Hepatocyte (in vitro differentiated cells): ENCODE results near the gene UBXN2A. TPM values are rescaled to one million over a fixed set of nuclear protein-coding genes. Genes with fewer than 3 reads are reported as not detected.

ENCODE experiments used
- DNase-seq: peaks from one replicate; pipeline ENCODE4 v3.0.0-alpha.2; 2016; ENCODE audit warnings: low spot score
- H2AFZ ChIP-seq: fragments of 200-600 bp; sonication (generic); 2 replicates; pipeline ENCODE4 v1.6.0; 2016; ENCODE audit warnings: antibody characterized with exemption, mild to moderate bottlenecking
- H3K27ac ChIP-seq: fragments of 200-600 bp; sonication (generic); 2 replicates; pipeline ENCODE4 v1.5.1; 2016; ENCODE audit warnings: mild to moderate bottlenecking
- H3K27me3 ChIP-seq: fragments of 200-600 bp; sonication (generic); 2 replicates; pipeline ENCODE4 v1.6.1; 2016
- H3K36me3 ChIP-seq: fragments of 200-600 bp; sonication (generic); replicated peaks from 2 replicates; pipeline ENCODE4 v1.5.1; 2016; ENCODE audit warnings: low read depth; ENCODE audit not compliant: insufficient read depth
- H3K4me1 ChIP-seq: fragments of 200-600 bp; sonication (generic); 2 replicates; pipeline ENCODE4 v1.5.1; 2016; ENCODE audit warnings: mild to moderate bottlenecking, moderate library complexity; ENCODE audit not compliant: insufficient read depth
- H3K4me2 ChIP-seq: fragments of 200-600 bp; sonication (generic); 2 replicates; pipeline ENCODE4 v1.6.0; 2016
- H3K4me3 ChIP-seq: fragments of 200-600 bp; sonication (generic); 2 replicates; pipeline ENCODE4 v1.5.1; 2016; ENCODE audit warnings: mild to moderate bottlenecking
- H3K79me2 ChIP-seq: fragments of 200-600 bp; sonication (generic); 2 replicates; pipeline ENCODE4 v1.6.0; 2017; ENCODE audit warnings: mild to moderate bottlenecking
- H3K9me2 ChIP-seq: fragments of 200-600 bp; sonication (generic); replicated peaks from 2 replicates; pipeline ENCODE4 v1.6.0; 2017; ENCODE audit warnings: mild to moderate bottlenecking; ENCODE audit not compliant: insufficient read depth
- H3K9me3 ChIP-seq: fragments of 200-600 bp; sonication (generic); 2 replicates; pipeline ENCODE4 v1.5.1; 2016; ENCODE audit warnings: low read depth, mild to moderate bottlenecking
- H4K20me1 ChIP-seq: fragments of 200-600 bp; sonication (generic); 2 replicates; pipeline ENCODE4 v1.6.0; 2016; ENCODE audit warnings: mild to moderate bottlenecking; ENCODE audit not compliant: insufficient read depth, poor library complexity, severe bottlenecking
- EZH2 ChIP-seq: fragments of 200-600 bp; sonication (generic); IDR thresholded peaks from 2 replicates; pipeline ENCODE4 v1.6.1; 2016; ENCODE audit warnings: antibody characterized with exemption, mild to moderate bottlenecking, borderline replicate concordance
- EZH2phosphoT487 ChIP-seq: fragments of 200-600 bp; sonication (generic); IDR thresholded peaks from one replicate; pipeline ENCODE4 v1.6.1; 2018; ENCODE audit warnings: antibody characterized with exemption, mild to moderate bottlenecking, low read depth, moderate library complexity; ENCODE audit not compliant: unreplicated experiment, severe bottlenecking
- WGBS: methylation state at CpG from one replicate; pipeline ENCODE4 v1.1.6; 2016; ENCODE audit warnings: low lambda C conversion rate; ENCODE audit errors: missing lambda C conversion rate; 5-methylcytosine and 5-hydroxymethylcytosine counted together
- polyA plus RNA-seq: library from polyadenylated mRNA; unstranded; fragments of >200 nt; fragmentation: Nextera tagmentation; extraction: Ambion mirVana; gene quantifications from 2 replicates; pipeline ENCODE4 v1.2.1, GENCODE V29; 2016
- total RNA-seq: library from RNA; depleted of rRNA; stranded (reverse); fragments of >200 nt; gene quantifications from 2 replicates; pipeline ENCODE4 v1.2.3, GENCODE V29; 2014
- TF ChIP-seq, protein P1 (sequence below): fragments of 200-600 bp; sonication (generic); IDR thresholded peaks from 2 replicates; pipeline ENCODE4 v1.5.1; 2016; ENCODE audit warnings: antibody characterized with exemption, mild to moderate bottlenecking; ENCODE audit not compliant: poor library complexity

UBXN2A gene
- total and polyA plus RNA-seq, 2 experiments from 2014 or later, result 15.9 to 16.4 TPM

DNA sequence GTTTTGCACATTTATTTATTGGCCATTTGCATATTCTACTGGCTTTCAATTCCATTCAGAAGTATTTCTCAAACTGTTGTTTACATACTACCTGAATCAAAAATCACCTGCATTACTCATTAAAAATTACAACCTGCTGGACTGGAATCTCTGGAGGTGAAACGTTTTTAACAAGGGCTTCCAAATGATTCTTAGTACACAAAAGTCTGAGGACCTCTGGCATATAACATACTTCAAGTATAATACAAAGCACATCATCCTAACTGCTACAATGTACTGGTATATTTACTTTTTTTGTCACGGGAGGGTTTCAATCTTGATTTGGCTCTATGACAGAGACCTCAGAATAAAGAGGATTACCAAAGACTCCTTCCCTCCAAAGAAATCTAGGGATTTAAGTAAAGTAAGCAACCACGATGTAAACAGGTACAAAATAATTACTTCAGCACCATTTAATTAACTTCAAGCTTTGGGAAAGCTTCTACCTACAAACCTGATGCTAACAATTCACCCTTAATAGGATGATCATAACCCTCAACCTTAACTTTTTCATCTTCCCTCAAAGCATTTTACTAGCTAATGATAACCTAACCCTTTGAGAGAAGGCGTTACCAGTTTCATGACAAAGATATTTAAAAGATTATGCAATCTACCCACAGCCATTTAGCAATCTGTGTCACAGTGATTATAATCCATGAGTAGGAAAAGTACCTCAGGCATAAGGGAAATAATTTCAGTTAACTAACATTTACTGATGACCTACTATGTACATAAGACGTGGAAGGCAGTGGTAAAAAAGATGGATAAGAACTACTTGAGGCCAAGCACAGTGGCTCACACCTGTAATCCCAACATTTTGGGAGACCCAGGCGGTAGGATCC lies 38.1 kb upstream of the UBXN2A start:
- H3K4me2 ChIP-seq, result no peak overlapping the region
- no peak overlapping the region for H3K4me3 ChIP-seq
- H3K27me3 ChIP-seq, result no peaks in the 10 kb centered on the region
- no peaks in the 10 kb centered on the region for H3K36me3 ChIP-seq
- peaks cover 14% of the 10 kb centered on the region for H4K20me1 ChIP-seq
- DNase-seq, result no peak
- no peaks in the 10 kb centered on the region for H3K9me2 ChIP-seq
- TF ChIP-seq EZH2phosphoT487, result no peak
- TF ChIP-seq, protein P1, sequence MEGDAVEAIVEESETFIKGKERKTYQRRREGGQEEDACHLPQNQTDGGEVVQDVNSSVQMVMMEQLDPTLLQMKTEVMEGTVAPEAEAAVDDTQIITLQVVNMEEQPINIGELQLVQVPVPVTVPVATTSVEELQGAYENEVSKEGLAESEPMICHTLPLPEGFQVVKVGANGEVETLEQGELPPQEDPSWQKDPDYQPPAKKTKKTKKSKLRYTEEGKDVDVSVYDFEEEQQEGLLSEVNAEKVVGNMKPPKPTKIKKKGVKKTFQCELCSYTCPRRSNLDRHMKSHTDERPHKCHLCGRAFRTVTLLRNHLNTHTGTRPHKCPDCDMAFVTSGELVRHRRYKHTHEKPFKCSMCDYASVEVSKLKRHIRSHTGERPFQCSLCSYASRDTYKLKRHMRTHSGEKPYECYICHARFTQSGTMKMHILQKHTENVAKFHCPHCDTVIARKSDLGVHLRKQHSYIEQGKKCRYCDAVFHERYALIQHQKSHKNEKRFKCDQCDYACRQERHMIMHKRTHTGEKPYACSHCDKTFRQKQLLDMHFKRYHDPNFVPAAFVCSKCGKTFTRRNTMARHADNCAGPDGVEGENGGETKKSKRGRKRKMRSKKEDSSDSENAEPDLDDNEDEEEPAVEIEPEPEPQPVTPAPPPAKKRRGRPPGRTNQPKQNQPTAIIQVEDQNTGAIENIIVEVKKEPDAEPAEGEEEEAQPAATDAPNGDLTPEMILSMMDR, result no peak
- TF ChIP-seq EZH2, result no peak
- H3K79me2 ChIP-seq, result peaks cover 90% of the 10 kb centered on the region
- H3K4me1 ChIP-seq, result no peaks in the 10 kb centered on the region
- WGBS, result 82% methylated on average over 6 of the region's 6 CpGs
- H2AFZ ChIP-seq, result no peak overlapping the region
- no peaks in the 10 kb centered on the region for H3K9me3 ChIP-seq
- H3K27ac ChIP-seq, result no peak overlapping the region

DNA sequence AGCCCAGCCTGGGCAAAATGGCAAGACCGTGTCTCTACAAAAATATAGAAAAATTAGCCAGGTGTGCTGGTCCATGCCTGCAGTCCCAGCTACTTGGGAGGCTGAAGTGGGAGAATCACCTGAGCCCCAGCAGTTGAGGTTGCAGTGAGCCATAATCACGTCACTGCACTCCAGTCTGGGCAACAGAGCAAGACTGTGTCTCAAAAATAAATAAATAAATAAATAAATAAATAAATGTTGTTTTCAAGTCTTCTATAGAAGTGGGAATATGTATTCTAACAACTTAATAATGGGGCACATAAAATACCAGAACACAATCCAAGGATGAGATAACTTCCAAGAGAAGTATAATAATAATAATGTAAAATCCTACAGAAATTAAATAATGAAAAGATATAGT lies 37.2 kb upstream of the UBXN2A start:
- 93% methylated on average over 2 of the region's 2 CpGs for WGBS
- peaks cover 14% of the 10 kb centered on the region for H4K20me1 ChIP-seq
- no peak for DNase-seq
- H3K4me3 ChIP-seq, result no peak overlapping the region
- no peaks in the 10 kb centered on the region for H3K9me2 ChIP-seq
- TF ChIP-seq, protein P1, result no peak
- no peak for TF ChIP-seq EZH2
- no peak for TF ChIP-seq EZH2phosphoT487
- no peak overlapping the region for H3K27ac ChIP-seq
- H3K79me2 ChIP-seq, result peaks cover 84% of the 10 kb centered on the region
- H3K36me3 ChIP-seq, result no peaks in the 10 kb centered on the region
- H3K4me1 ChIP-seq, result no peaks in the 10 kb centered on the region
- no peaks in the 10 kb centered on the region for H3K9me3 ChIP-seq
- H3K4me2 ChIP-seq, result no peak overlapping the region
- no peaks in the 10 kb centered on the region for H3K27me3 ChIP-seq
- H2AFZ ChIP-seq, result no peak overlapping the region

DNA sequence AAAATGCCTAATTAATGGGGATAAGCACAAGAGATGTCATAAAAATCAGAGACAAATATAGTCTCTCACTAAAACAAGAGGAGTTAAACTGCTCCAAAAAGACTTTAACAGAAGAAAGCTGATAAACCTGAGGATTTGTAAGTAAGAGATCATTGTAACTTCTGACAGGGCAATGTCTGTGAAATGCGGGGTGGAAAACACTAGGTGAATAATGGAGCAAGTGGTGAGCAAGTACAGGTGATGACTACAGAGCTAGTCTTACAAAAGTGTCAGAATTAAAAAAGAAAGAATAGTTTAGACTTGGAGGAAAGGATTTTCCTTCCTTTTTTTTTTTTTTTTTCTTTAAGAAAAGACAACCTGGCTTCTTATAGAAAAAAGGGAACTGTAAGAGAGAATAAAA lies 36.0 kb upstream of the UBXN2A start:
- Histone ChIP-seq H2AFZ (no peak overlapping the region), H3K79me2 (peaks cover 77% of the 10 kb centered on the region), H3K27ac (no peak overlapping the region), H3K9me2 (no peaks in the 10 kb centered on the region), H3K4me3 (no peak overlapping the region), H3K36me3 (no peaks in the 10 kb centered on the region), H3K9me3 (no peaks in the 10 kb centered on the region), H3K4me1 (no peaks in the 10 kb centered on the region), H3K27me3 (no peaks in the 10 kb centered on the region), H4K20me1 (peaks cover 14% of the 10 kb centered on the region), H3K4me2 (no peak overlapping the region)
- DNase-seq, result no peak
- WGBS, result 69% methylated on average over 1 of the region's 1 CpG
- TF ChIP-seq, protein P1, result no peak
- TF ChIP-seq EZH2 (no peak), EZH2phosphoT487 (no peak)
